NCI-H510A (cell line): ENCODE measurements around the gene TUBB4B.

Experiments used
- DNase-seq: peaks from one replicate; lab custom pipeline; 2025; lab: John Stamatoyannopoulos, UW

TUBB4B gene

DNA sequence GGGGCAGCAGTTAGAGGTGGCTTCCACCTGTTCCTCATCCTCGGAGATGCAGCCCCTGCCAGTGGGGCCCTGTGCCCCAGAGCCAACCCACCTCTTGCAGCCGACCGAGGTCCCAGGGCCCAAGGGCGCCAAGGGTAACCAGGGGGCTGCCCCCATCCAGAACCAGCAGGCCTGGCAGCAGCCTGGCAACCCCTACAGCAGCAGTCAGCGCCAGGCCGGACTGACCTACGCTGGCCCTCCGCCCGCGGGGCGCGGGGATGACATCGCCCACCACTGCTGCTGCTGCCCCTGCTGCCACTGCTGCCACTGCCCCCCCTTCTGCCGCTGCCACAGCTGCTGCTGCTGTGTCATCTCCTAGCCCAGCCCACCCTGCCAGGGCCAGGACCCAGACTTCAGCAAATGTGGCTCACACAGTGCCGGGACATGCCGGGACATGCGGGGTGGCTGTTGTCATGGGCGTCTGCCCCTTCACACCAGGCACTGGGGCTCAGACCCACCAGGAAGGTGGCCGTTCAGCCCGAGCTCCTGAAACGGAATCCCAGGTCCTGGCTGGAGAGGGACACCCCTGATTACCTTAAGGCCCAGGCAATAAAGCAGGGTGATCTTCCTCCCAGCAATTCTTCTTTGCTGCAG is 15.3 kb upstream of the TUBB4B start:
- no peak for DNase-seq

GRCh38 chr9:137226338-137227053 is 14.6 kb upstream of the TUBB4B start:
- DNase-seq: no peak

- DNase-seq: peak; percentile 42
These were observed 13.8 kb upstream of the TUBB4B start, which contains the start of gene RNF224 for GRCh38 chr9:137227054-137227852. Gene RNF224, plus strand, starts transcription at chr9:137227502. Its CDS starts 834 bp downstream, at chr9:137228336.

DNA sequence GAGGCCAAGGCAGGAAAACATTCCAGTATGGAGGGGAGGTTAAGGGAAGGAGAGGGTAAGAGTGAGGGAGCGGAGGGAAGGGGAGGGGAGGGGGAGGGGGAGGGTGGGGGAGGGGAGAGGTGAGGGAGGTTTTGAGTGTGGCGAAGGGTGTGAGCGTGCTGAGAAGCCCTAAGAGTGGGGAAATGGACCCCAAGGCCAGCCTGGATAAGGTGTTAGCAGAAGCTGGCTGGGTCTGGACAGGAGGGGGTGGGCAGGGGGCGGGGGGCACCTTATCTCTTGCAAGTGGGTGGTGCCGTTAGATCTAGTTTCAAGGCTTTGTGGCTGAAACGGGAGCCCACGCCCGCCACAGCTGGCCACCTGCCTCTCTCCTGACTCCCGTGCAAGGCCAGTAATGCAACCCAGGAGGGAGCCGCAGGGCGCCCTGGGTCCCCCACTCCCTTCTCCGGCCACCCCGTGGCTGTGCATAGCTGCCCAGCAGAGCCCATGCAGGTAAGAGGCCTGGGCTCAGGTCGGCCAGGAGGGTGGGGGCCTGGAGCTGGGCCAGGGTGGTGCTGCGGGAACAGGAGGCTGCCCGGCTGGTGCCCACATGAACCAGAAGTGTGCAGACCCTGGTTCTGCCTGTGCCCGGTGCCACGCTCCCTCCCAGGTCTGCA is 13.1 kb upstream of the TUBB4B start:
- no peak for DNase-seq

GRCh38 chr9:137228506-137228967 is 12.6 kb upstream of the TUBB4B start:
- no peak for DNase-seq

GRCh38 chr9:137228968-137229896 is 11.9 kb upstream of the TUBB4B start:
- no peak for DNase-seq

DNA sequence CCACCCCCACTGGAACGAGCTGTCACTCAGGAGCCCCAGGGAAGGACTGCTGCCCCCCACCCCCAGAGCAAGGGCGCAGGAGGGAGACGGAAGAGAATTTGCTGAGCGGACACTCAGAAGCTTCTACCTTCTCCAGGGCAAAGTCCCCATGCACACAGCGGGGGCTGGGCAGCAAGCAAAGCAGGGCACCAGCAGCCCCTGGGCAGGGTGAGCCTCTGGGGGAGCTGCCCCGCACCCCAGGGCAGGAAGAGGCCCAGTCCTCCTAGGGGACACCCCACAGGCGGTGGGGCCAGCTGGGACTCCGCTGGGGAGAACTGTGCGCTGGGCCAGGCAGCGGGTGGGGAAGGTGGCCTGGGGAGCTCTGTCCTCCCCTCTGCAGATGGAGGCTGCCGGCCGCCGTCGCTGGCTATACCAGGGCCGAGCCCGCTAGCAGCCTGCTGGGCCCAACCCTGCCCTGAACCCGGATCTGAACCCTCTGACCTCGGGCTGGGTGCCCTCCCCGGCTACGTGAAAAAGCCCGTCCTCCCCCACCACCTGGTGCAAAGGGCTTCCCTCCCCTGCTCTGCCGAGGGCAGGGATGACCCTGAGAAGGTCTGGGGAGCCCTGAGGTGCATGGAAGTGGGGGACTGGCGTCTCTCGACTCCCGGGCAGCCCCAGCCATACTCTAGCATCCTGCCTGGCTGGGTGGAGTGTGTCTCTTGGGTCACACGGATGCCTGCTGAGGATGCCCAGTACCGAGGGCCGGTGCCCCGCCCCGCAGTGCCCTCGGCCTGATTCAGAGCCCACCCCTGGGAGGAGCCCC is 11.0 kb upstream of the TUBB4B start:
- no peak for DNase-seq

GRCh38 chr9:137230705-137231371 is 10.2 kb upstream of the TUBB4B start, which contains the start of gene SLC34A3:
Gene SLC34A3, plus strand, starts transcription at chr9:137230901. Its CDS starts 802 bp downstream, at chr9:137231703.
- DNase-seq: no peak

DNA sequence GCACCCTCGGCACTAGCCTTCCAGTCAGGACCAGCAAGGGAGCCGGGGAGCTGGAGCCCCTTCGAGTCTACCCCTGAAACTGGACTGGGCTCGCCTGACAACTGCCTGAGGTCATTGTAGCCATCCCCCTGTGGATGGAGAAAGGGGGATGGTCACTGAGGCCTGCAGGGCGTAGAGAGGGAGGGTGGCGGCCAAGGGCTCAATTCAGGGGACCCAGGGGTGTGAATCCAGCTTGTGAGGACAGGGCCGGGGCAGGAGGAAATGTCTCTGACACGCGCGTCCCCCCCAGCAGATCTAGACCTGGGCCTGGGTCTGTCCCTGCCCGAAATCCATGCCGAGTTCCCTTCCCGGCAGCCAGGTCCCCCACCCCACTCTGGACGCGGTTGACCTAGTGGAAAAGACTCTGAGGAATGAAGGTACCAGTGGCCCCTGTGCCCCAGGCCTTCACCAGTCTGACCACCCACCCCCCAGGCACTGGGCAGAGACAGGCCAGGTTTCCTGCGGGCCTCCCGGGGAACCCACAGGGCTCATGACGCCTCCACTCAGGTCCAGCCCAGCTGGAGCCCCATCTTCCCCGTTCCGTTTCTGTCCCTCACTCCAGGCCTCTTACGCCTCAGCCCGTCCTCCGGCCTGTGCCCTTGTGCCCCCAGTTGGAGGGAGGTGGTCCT is 9.6 kb upstream of the TUBB4B start:
- DNase-seq: no peak

DNA sequence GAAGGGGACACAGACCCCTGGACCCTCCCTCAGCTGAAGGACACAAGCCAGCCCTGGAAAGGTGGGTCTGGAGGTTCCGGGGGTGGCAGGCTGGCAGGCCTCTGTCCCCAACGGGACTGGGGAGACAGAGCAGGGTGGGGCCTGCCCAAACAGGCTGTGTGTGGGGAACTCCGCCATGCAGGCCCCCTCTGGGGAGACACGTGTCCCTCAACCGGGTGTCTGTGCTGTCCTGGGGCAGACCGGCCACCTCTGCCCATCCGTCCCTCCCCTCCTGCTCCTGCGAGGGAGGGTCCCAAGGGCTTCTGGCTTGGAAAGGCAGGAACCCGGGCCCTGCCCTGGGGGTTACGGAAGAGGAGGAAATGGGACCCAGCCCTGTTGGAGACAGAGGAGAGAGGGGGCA is 9.0 kb upstream of the TUBB4B start:
- DNase-seq: no peak

GRCh38 chr9:137232510-137232909 is 8.6 kb upstream of the TUBB4B start:
- DNase-seq: no peak

DNA sequence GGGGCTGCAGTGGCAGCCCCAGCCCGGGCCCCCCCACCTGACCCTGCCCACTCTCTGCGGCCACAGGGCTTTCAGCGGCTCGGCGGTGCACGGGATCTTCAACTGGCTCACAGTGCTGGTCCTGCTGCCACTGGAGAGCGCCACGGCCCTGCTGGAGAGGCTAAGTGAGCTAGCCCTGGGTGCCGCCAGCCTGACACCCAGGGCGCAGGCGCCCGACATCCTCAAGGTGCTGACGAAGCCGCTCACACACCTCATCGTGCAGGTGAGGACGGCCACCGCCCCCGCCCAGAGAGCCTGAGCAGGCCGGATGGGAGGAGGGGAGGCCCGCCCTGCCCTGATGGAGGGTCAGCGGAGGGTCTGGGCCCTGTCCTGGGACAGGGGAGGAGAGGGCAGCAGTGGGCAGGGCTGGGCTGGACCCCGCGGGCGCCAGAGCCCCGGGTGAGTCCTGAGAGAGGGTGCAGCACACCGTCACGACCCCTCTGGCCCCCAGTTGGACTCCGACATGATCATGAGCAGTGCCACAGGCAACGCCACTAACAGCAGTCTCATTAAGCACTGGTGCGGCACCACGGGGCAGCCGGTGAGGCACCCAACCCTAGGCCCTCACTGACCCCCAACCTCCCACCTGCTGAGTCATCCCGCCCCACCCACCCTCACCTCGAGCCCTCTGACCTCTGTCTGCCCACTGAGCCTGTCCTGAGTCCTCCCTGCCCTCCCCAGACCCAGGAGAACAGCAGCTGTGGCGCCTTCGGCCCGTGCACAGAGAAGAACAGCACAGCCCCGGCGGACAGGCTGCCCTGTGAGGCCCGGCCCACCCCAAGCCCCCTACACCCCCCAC is 7.7 kb upstream of the TUBB4B start:
- DNase-seq: no peak

GRCh38 chr9:137234055-137234697 is 6.9 kb upstream of the TUBB4B start:
- DNase-seq: no peak

- DNase-seq: no peak
These were observed 6.2 kb upstream of the TUBB4B start for GRCh38 chr9:137234758-137235423.

DNA sequence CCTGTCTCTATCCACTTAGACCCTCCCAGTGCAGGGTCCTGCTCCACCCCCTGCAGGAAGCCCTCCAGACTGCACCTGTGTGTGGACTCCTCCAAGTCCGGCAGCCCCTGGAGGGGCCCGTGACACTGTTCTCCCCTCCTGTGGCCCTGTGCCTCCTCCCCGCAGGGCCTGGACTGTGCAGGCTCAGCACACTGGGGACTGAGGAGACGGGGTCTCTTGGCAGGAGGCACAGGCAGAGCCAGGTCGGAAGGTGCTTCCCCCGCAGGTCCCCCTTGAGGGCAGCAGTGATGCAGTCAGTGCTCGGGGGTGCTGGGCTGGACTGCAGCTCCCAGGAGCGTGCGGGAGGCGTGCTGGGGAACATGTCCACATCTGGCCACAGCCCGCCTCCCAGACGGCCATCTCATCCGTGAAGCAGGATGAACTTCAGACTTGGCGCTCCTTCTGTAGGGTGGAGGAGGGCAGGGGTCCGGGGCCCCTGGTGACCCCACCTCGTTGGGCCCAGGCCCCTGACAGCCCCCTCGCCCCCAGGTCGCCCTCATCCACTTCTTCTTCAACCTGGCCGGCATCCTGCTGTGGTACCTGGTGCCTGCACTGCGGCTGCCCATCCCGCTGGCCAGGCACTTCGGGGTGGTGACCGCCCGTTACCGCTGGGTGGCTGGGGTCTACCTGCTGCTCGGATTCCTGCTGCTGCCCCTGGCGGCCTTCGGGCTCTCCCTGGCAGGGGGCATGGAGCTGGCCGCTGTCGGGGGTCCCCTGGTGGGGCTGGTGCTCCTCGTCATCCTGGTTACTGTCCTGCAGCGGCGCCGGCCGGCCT is 5.5 kb upstream of the TUBB4B start:
- DNase-seq: no peak
